ENCODE measurements around the gene ZNF70.
A peak's percentile ranks its signal among the peaks of the same experiment; 100 is the strongest.

The ZNF70 gene

GRCh38 chr22:23716811-23717801, 33.8 kb downstream of the ZNF70 start:
- DNase-seq (ENCODE audit: low read depth): peak; percentile 74

- DNase-seq (ENCODE audit: low read depth): no peak
Observed at GRCh38 chr22:23715806-23716375, 35.0 kb downstream of the ZNF70 start.

DNA sequence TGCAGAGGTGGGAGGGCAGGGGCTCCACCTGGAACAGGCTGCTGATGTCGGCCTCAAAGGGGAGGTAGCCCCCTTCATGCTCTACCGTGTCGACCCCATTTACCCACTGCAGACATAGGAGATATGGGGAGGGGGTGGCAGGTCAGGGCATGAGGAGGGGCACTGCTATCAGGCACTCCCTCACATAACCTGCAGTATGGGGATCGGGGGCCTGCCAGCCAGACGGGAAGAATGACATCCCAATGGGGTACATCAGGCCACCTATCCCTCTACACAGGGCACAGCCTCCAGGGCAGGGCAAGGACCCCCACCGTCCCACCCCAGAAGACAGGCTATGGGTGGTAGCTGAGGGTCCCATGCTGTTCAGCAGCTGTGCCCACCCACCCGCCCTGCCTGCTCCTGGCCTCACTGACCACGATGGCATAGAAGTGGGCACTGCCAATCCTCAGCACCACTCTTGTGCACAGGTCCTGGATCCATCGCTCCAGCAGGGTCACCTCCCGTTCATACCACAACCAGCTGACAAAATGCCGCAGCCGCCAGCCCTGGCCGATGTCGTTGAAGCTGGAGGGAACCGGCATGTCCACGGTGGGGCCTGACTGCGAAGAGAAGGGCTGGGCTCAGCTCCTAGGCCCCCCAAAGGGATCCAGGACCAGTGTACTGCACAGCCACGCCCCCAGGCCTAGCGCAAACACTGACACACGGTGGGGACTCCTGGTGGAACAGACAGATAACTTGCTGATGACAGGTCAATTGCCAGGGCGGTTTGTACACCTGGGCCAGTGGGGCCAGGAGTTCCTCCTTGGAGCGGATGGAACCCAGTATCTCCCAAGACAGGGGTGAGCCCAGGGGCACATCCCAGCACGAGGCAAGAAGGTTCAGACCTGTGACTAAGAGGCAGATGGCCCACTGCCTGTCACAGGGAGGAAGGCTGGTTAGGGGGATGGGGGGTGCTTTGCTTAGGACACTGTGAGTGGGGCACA, 36.0 kb downstream of the ZNF70 start:
- no peak for DNase-seq (ENCODE audit: low read depth)

- DNase-seq (ENCODE audit: low read depth): no peak
Observed at GRCh38 chr22:23713696-23714595, 37.0 kb downstream of the ZNF70 start.

- DNase-seq (ENCODE audit: low read depth): no peak
Observed at GRCh38 chr22:23712256-23712655, 38.7 kb downstream of the ZNF70 start.

- no peak for DNase-seq (ENCODE audit: low read depth)
Observed at GRCh38 chr22:23709107-23709506, 41.8 kb downstream of the ZNF70 start.

DNA sequence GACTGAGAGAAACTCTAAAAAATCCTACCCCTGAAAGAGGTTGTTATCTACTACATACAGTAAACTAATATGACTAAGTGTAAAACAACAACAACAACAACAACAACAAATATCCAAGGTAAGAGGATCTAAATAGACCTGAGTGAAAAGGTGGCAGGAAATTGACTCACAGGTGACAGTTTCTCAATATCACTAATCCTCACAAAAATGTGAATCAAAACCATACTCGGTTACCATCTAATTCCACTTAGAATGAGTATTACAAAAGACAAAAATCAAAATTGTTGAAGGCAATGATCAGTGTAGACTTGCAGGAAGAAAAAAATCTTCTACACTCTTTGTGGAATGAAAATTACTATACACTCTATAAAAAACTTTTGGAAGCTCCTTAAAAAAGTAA, 42.6 kb downstream of the ZNF70 start:
- no peak for DNase-seq (ENCODE audit: low read depth)

DNA sequence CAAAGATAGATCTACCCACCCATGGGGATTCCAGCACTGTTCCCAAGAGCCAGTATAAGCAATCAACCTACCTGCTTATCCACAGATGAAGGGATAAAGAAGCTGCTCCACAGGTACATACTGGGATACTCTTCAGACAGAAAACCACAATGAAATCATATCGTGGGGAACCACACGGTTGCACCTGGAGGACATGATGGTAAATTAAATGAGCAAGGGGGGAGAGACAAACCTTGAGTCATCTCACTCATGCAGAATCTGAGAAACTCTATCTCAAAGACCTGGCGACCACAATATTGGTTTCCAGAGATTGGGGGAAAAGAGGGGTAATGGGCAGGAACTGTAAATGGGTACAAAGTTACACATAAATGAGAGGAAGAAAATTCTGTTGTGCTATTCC, 45.6 kb downstream of the ZNF70 start:
- DNase-seq (ENCODE audit: low read depth): no peak

DNA sequence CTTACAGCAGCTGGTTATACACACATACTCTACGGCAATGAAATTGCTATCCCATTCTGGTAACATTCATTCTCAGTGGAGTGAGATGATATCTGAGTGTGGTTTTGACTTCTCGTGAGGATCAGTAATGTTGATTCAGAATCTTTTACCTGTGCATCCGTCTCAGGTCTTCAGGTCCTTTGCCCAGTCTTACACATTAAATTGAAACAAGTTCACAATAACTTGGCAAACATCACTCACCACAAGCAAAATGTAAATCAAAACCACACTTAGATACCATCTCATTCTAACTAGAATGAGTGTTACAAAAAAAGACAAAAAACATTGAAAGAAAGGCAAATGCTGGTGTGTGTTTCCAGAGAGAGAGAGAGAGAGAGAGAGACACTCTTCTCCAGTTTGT, 46.1 kb downstream of the ZNF70 start:
- no peak for DNase-seq (ENCODE audit: low read depth)

GRCh38 chr22:23704062-23704461, 46.9 kb downstream of the ZNF70 start:
- no peak for DNase-seq (ENCODE audit: low read depth)

- DNase-seq (ENCODE audit: low read depth): no peak
Observed at GRCh38 chr22:23700706-23701105, 50.2 kb downstream of the ZNF70 start.

DNA sequence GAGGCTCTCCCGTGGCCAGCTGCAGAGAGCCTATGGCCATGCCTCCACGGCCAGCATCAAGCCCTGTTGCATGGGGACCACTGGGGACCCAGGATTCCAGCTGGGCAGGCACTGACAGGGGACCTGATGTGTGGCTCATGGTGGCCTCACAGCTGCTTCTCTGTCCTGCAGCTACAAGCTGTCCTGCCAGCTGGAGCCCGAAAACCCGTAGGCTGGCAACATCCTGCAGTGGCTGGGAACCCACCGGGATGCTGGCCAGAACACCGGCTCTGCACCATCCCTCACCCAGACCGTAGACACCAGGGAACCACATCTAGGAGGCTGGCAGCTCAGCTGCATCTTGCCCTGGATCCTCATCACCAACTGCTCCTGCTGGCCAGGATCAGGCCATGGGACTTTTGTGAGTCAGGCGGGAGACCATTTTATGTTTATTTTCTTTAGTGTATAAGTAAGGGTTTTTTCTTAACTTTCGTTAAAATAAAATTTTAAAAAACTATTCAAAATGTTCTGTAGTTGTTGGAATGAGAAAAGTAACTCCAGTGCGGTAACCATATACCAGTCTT, 52.2 kb downstream of the ZNF70 start:
- no peak for DNase-seq (ENCODE audit: low read depth)

GRCh38 chr22:23698094-23698493, 52.8 kb downstream of the ZNF70 start:
- no peak for DNase-seq (ENCODE audit: low read depth)

DNA sequence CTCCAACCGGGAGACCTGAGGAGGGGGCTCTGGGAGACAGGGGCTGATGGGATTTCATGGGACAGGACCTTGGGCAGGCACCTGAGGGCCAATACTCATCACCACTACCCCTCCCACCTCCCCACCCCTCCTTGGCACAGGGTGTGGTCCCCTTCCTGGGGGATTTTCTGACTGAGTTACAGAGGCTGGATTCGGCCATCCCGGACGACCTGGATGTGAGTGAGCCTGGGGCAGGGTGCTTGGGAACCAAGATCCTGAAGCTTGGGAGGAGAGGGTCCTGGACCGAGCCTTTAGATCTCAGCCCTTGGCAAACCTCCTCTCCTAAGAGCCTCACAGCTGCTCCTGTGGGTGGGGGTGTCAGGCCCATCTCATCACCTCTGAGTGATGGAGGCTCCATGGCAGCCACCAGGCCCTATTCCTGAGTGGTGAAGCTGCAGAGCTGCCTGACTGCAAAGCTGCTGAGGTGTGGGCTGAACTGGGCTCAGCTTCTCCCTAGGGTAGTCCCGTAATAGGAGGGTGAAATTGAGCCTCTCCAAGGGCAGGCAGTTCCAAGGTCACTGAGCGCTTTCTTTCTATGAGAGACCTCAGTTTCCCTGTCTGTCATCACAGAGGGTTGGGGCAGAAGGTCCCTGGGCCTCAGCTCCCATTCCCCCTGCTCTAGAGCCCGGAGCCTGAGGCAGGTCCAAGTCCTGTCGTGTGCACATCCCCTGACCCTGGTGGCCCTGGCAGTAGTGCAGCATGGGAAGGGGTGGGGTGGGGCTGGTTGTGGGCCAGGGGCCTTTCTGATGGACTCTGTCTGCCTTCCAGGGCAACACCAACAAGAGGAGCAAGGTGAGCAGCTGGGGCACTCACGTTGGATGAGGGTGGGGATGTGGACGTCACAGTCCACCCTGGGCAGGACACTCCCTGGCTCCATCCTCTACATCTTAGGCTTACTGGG, 53.6 kb downstream of the ZNF70 start:
- DNase-seq (ENCODE audit: low read depth): no peak

GRCh38 chr22:23696326-23696851, 54.5 kb downstream of the ZNF70 start:
- DNase-seq (ENCODE audit: low read depth): peak; percentile 62

- DNase-seq (ENCODE audit: low read depth): no peak
Observed at GRCh38 chr22:23695571-23696325, 55.2 kb downstream of the ZNF70 start.

DNA sequence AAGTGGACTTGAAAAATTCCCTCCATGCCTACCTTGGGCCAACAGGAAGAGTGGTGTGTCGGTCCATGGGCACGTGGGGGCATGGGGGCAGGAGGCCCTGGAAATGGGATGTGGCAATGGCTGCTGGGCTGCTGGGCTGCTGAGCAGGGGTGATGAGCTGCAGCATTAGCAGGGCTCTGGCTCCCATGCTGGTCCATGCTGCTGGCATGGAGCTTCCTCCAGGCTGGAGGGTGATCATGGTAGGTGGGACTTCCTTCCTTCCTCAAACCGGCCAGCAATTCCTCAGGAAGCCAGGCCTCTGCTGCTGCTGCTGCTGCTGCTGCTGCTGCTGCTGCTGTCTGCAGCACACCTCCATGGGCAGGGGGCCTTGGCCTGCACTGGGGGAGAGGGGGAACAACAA, 55.8 kb downstream of the ZNF70 start:
- no peak for DNase-seq (ENCODE audit: low read depth)

DNA sequence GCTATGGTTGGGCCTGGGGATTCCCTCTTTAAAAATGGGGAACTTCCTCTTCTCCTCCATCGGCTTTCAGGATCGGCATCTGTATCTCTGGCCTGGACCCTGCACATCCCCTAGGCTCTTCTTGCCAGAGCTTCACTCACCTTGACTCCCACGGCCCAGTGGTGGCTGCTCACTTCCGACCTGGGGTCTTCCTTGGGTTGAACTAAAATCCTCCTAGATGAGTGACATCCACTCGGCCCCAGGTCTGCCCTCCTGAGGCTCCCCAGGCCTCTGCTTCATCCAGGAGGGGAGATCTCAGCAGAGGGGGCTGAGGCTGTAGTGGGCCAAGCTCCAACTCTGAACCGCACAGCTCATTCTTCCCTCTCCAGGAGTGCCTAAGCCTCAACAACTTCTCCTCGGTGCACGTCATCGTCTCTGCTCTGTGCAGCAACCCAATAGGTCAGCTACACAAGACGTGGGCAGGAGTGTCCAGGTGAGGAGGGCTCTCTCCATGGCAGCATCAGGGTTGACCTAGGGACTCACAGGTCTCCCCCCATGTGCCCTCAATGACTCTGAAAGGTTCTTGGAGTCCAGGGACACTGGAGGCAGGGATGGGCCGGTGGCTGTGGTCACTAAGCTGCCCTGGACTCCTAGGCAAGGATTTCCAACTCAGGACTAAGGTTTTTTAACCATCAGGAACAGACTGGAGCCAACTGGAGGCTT, 56.8 kb downstream of the ZNF70 start:
- no peak for DNase-seq (ENCODE audit: low read depth)

Measured in stimulated activated CD8-positive, alpha-beta memory T cell treated with anti-CD3 and anti-CD28 coated beads, Interleukin-4, amount 100 ng/mL, for 24 hours (primary cell).